ENCODE data around the gene ECHDC1. TPM values are rescaled to one million over a fixed set of nuclear protein-coding genes. Genes with fewer than 3 reads are reported as not detected.

Gene ECHDC1
- total RNA-seq, result 10 to 100 TPM; 41.3 to 51.7 (median 45.7) TPM
- long read RNA-seq, transcript ECHDC1-210 (6 exons, 2,341 nt), result major isoform, 8 of 19 reads
- long read RNA-seq, partial matches to known transcripts, result 3 of 19 reads
- long read RNA-seq, other reads (novel, unspliced or antisense), result 3 of 19 reads

DNA sequence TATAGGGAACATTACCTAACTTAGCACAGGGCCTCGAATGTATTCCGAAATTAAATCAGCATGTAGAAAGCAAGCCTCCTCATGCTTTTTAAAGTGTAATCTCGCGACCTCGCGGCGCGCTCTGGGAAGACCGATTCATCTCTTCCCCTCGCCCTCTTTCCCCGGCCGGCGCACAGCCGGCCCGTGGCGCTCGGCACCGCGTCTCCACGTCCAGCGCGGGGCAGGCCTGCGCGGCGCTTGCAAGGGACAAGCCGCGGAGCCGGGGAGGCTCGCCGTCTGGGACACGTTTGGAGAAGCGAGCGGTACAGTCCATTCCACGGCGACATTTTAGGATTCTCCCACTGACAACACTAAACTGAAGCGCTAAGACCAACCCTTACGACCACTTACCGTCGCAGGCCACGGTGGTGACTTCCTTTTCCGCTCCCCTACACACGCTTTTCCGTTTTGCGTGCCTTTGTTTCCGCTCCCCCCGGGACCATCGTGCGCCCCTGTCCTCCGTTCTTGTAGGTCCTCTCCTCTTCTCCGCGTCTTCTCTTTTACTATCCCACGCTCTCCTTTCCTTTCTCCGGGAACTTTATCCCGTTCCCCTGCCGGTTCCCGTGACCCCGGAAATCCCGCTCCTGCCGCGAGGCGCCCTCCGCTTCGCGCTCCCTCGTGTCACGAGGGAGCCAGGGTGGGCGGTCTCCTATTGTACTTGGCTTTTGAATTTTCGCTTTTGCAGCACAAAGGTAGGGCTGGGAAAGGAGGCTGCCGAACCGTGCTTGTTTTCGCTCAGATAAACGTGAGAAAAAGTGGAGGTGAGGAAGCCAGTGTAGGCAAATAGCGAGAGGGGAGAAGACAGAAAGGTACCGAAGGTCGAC is at the start of gene ECHDC1:
ECHDC1 (minus strand) TSS at position 664 of the 863 bp plus-strand sequence. CDS start 12,581 bp downstream, outside the sequence.
- intact Hi-C loops (cut with DNase I), result no loop called here
- H3K4me1 ChIP-seq, result peaks cover 0 to 37% (median 12%) of the 10 kb centered on the region in 4 donors
- TF ChIP-seq POLR2A (IDR thresholded peaks at IDR 0.05) (peak; percentile 50), CTCF (IDR thresholded peaks at IDR 0.05) (no peak)
- H3K27me3 ChIP-seq, result no peaks in the 10 kb centered on the region
- peak; percentile 70 to 73 (median 72) for DNase-seq
- H3K36me3 ChIP-seq, result no peaks in the 10 kb centered on the region
- ATAC-seq, result peak; percentile 73 to 86 (median 84)
- WGBS (ENCODE audit: insufficient coverage, low coverage, low lambda C conversion rate, missing lambda C conversion rate), result under 1% methylated on average over 58 of the region's 75 CpGs
- H3K4me3 ChIP-seq, result peak within 1 kb of the TSS; percentile 69 to 76 (median 74)
- peak within 1 kb of the TSS; percentile 79 to 83 (median 81) for H3K27ac ChIP-seq
- no peaks in the 10 kb centered on the region for H3K9me3 ChIP-seq

GRCh38 chr6:127392301-127392700 is 48.9 kb upstream of the ECHDC1 start:
- Histone ChIP-seq H3K36me3 (no peaks in the 10 kb centered on the region), H3K27ac (no peak overlapping the region), H3K27me3 (no peaks in the 10 kb centered on the region), H3K9me3 (no peaks in the 10 kb centered on the region), H3K4me3 (no peak overlapping the region), H3K4me1 (no peaks in the 10 kb centered on the region)
- 80% methylated on average over 1 of the region's 1 CpG for WGBS (ENCODE audit: insufficient coverage, low coverage, low lambda C conversion rate, missing lambda C conversion rate)
- TF ChIP-seq CTCF (IDR thresholded peaks at IDR 0.05) (no peak), POLR2A (IDR thresholded peaks at IDR 0.05) (no peak)
- no peak for DNase-seq
- intact Hi-C loops (cut with DNase I), result no loop called here
- no peak for ATAC-seq

GRCh38 chr6:127391094-127391953 is 47.9 kb upstream of the ECHDC1 start:
- intact Hi-C loops (cut with DNase I), result no loop called here
- ATAC-seq (no peak), DNase-seq (no peak)
- no peak overlapping the region for H3K27ac ChIP-seq
- H3K4me3 ChIP-seq, result no peak overlapping the region
- H3K9me3 ChIP-seq, result no peaks in the 10 kb centered on the region
- WGBS (ENCODE audit: insufficient coverage, low coverage, low lambda C conversion rate, missing lambda C conversion rate), result 81% methylated on average over 4 of the region's 5 CpGs
- H3K36me3 ChIP-seq, result no peaks in the 10 kb centered on the region
- H3K4me1 ChIP-seq, result no peaks in the 10 kb centered on the region
- H3K27me3 ChIP-seq, result no peaks in the 10 kb centered on the region
- TF ChIP-seq POLR2A (IDR thresholded peaks at IDR 0.05) (no peak), CTCF (IDR thresholded peaks at IDR 0.05) (no peak)

DNA sequence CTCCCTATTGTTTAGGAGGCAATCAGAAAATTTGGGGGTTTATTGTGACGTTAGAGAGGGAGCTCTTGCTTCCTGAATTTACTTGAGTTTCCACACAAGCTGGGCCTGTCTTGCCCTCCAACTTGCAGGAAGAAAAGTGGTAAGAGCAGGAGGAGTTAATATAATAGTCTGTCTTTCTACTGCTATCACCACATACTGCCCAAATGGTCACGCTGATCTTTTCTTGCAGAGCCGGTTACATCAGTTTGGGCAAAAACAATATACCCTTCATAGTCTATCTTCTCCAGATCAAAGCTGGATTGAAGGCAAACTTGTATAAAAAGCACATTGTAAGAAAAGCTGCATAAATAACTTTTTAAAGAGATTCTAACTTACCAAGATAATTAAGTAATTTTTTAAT is 46.3 kb upstream of the ECHDC1 start:
- intact Hi-C loops (cut with DNase I), result no loop called here
- TF ChIP-seq CTCF (IDR thresholded peaks at IDR 0.05) (no peak), POLR2A (IDR thresholded peaks at IDR 0.05) (no peak)
- Histone ChIP-seq H3K4me3 (no peak overlapping the region), H3K36me3 (no peaks in the 10 kb centered on the region), H3K27me3 (no peaks in the 10 kb centered on the region), H3K4me1 (no peaks in the 10 kb centered on the region), H3K9me3 (no peaks in the 10 kb centered on the region), H3K27ac (no peak overlapping the region)
- 86% methylated on average over 3 of the region's 3 CpGs for WGBS (ENCODE audit: insufficient coverage, low coverage, low lambda C conversion rate, missing lambda C conversion rate)
- ATAC-seq (no peak), DNase-seq (no peak)
